Adipocyte (in vitro differentiated cells): ENCODE results near the gene RIPPLY1.

Source experiments
- DNase-seq: peaks from one replicate; pipeline ENCODE4 v3.0.0-alpha.2; 2015; ENCODE audit warnings: low read depth
- H3K27me3 ChIP-seq: replicated peaks from 2 replicates; pipeline ENCODE4 v1.7.0; 2013; ENCODE audit warnings: mild to moderate bottlenecking, low read length, moderate library complexity; ENCODE audit not compliant: control insufficient read depth, insufficient read depth
- H3K36me3 ChIP-seq: 2 replicates; pipeline ENCODE4 v1.7.0; 2013; ENCODE audit warnings: low read length, mild to moderate bottlenecking, moderate library complexity; ENCODE audit not compliant: control insufficient read depth, insufficient read depth, severe bottlenecking
- H3K4me1 ChIP-seq: 2 replicates; pipeline ENCODE4 v1.7.0; 2013; ENCODE audit warnings: mild to moderate bottlenecking, low read length, moderate library complexity; ENCODE audit not compliant: control insufficient read depth, insufficient read depth
- H3K4me3 ChIP-seq: 2 replicates; pipeline ENCODE4 v1.7.0; 2013; ENCODE audit warnings: mild to moderate bottlenecking, low read length, moderate library complexity
- H3K9ac ChIP-seq: 2 replicates; pipeline ENCODE4 v1.7.0; 2013; ENCODE audit warnings: mild to moderate bottlenecking, low read length, moderate library complexity
- H3K9me3 ChIP-seq: 2 replicates; pipeline ENCODE4 v1.7.0; 2013; ENCODE audit warnings: mild to moderate bottlenecking, low read length, moderate library complexity; ENCODE audit not compliant: control insufficient read depth

Gene RIPPLY1, protein sequence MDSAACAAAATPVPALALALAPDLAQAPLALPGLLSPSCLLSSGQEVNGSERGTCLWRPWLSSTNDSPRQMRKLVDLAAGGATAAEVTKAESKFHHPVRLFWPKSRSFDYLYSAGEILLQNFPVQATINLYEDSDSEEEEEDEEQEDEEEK

GRCh38 chrX:106903291-106903824 is at the start of gene RIPPLY1:
Gene RIPPLY1 (minus strand): TSS chrX:106903341. CDS start chrX:106903287, 54 bp downstream.
- Histone ChIP-seq H3K9ac (peak within 1 kb of the TSS; percentile 48), H3K27me3 (peaks cover 25% of the 10 kb centered on the region), H3K36me3 (no peaks in the 10 kb centered on the region), H3K9me3 (no peaks in the 10 kb centered on the region), H3K4me3 (no peak within 1 kb of the TSS), H3K4me1 (peaks cover 12% of the 10 kb centered on the region)
- DNase-seq, result no peak

GRCh38 chrX:106952538-106952937 is 49.4 kb upstream of the RIPPLY1 start:
- H3K27me3 ChIP-seq, result peaks cover 11% of the 10 kb centered on the region
- DNase-seq, result no peak

DNA sequence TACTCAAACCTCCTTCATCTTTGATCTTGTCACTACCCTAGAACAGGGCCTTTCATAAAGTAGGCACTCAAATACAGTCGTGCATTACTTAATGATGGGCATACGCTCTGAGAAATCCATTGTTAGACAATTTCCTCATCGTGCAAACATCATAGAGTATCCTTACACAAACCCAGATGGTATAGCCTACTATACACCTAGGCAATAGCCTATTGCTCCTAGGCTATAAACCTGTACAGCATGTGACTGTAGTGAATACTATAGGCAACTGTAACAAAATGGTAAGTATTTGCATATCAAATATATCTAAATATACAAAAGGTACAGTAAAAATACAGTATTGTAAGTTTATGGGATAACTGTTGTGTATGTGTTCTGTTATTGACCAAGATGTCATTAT is 48.9 kb upstream of the RIPPLY1 start:
- H3K9ac ChIP-seq, result no peak overlapping the region
- H3K9me3 ChIP-seq, result no peaks in the 10 kb centered on the region
- peaks cover 11% of the 10 kb centered on the region for H3K27me3 ChIP-seq
- peaks cover 10% of the 10 kb centered on the region for H3K36me3 ChIP-seq
- no peak overlapping the region for H3K4me3 ChIP-seq
- DNase-seq, result no peak
- H3K4me1 ChIP-seq, result peaks cover 7% of the 10 kb centered on the region

More at GRCh38 chrX:106952538-106952937, 49.4 kb upstream of the RIPPLY1 start:
- H3K9ac ChIP-seq, result no peak overlapping the region
- H3K36me3 ChIP-seq, result peaks cover 10% of the 10 kb centered on the region
- no peaks in the 10 kb centered on the region for H3K9me3 ChIP-seq
- H3K4me1 ChIP-seq, result peaks cover 7% of the 10 kb centered on the region
- no peak overlapping the region for H3K4me3 ChIP-seq

DNA sequence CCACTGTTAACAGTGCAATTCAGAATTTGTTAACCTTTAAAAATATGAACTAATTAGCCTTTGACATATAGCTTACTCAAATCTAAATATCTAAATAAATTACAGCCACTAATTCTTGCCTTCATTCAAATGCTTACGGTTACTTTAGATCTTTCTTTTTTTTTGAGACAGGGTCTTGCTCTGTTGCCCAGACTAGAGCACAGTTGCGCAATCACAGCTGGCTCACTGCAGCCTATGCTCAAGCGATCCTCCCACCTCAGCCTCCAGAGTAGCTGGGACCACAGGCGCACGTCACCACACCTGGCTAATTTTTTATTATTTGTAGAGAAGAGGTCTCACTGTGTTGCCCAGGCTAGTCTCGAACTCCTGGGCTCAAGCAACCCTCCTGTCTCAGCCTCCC is 48.1 kb upstream of the RIPPLY1 start:
- Histone ChIP-seq H3K36me3 (peaks cover 10% of the 10 kb centered on the region), H3K9ac (no peak overlapping the region), H3K4me3 (no peak overlapping the region), H3K9me3 (no peaks in the 10 kb centered on the region), H3K4me1 (peaks cover 7% of the 10 kb centered on the region), H3K27me3 (peaks cover 11% of the 10 kb centered on the region)
- no peak for DNase-seq

DNA sequence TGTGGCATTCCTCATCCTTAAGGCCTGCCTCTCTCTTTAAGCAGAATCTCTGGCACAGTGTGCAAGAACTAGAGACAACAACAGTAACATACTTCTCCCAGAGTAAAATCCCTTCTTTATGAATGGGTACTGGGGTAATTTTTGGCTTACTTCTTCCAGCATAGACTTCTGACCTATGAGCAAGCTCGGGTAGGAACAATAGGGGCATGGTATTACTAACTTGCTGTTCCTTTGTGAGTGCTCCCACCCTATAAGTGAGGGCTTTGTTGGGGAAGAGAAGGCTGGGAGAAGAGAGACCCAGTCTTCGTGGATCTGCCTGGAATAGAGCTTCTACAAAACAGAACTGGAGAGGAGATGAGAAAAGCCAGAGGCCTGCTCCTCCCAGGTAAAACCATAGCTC is 47.2 kb upstream of the RIPPLY1 start:
- Histone ChIP-seq H3K4me3 (no peak overlapping the region), H3K9ac (no peak overlapping the region), H3K9me3 (no peaks in the 10 kb centered on the region), H3K36me3 (peaks cover 6% of the 10 kb centered on the region), H3K27me3 (peaks cover 8% of the 10 kb centered on the region), H3K4me1 (peaks cover 4% of the 10 kb centered on the region)
- DNase-seq, result no peak

DNA sequence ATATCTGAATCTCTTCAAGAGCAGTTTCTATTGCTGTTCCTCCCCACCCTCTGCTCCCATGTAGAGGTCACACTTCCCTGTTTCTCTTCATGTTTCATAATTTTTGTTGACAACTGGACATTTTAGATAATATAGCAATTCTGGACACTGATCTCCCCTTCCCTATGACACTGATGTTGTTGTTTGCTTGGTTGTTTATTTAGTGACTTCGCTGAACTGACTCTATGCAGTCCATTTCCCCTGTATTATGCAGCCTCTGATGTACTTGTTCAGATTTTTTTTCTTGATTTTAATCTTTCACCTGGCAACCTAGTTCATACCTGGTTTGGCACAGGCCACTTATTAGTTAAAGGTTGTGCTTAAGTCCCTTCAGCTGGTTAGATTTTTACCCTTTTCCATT is 46.2 kb upstream of the RIPPLY1 start:
- no peak for DNase-seq

GRCh38 chrX:106948641-106949040 is 45.5 kb upstream of the RIPPLY1 start:
- Histone ChIP-seq H3K4me1 (no peaks in the 10 kb centered on the region), H3K36me3 (no peaks in the 10 kb centered on the region), H3K9ac (no peak overlapping the region), H3K9me3 (no peaks in the 10 kb centered on the region), H3K27me3 (peaks cover 6% of the 10 kb centered on the region), H3K4me3 (no peak overlapping the region)
- DNase-seq, result no peak

More for the DNA sequence above, 46.2 kb upstream of the RIPPLY1 start:
- Histone ChIP-seq H3K9ac (no peak overlapping the region), H3K9me3 (no peaks in the 10 kb centered on the region), H3K27me3 (peaks cover 6% of the 10 kb centered on the region), H3K36me3 (peaks cover 2% of the 10 kb centered on the region), H3K4me3 (no peak overlapping the region), H3K4me1 (no peaks in the 10 kb centered on the region)

- no peak overlapping the region for H3K4me3 ChIP-seq
- H3K27me3 ChIP-seq, result peaks cover 23% of the 10 kb centered on the region
- peaks cover 18% of the 10 kb centered on the region for H3K36me3 ChIP-seq
- peaks cover 2% of the 10 kb centered on the region for H3K9me3 ChIP-seq
- no peak overlapping the region for H3K9ac ChIP-seq
- H3K4me1 ChIP-seq, result no peaks in the 10 kb centered on the region
- DNase-seq, result no peak
These were observed 43.3 kb upstream of the RIPPLY1 start for GRCh38 chrX:106946464-106946863.

- Histone ChIP-seq H3K9ac (no peak overlapping the region), H3K27me3 (peaks cover 33% of the 10 kb centered on the region), H3K36me3 (peaks cover 27% of the 10 kb centered on the region), H3K9me3 (peaks cover 2% of the 10 kb centered on the region), H3K4me3 (no peak overlapping the region), H3K4me1 (peaks cover 6% of the 10 kb centered on the region)
- no peak for DNase-seq
These were observed 36.9 kb upstream of the RIPPLY1 start for GRCh38 chrX:106940068-106940467.

DNA sequence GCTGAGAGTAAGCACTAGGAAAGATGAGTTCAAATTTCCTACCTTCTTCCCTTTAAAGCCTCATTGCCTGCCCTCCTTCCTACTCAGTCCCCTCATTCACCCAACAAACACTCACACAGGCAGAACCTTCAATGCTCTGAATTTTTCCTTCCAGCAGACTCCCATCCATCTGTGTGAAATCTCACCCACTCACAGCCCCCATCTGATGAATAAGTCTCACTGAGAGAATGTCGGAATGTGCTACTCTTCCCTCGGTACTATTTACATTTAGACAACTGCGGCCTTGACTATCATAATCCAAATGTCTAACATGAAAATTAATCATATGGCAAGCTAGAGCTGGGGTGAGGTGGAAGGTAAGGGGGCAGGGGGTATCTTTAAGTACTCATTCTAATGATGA is 36.4 kb upstream of the RIPPLY1 start:
- H3K4me1 ChIP-seq, result peaks cover 8% of the 10 kb centered on the region
- no peak for DNase-seq
- H3K27me3 ChIP-seq, result peaks cover 33% of the 10 kb centered on the region
- H3K9me3 ChIP-seq, result peaks cover 2% of the 10 kb centered on the region
- H3K36me3 ChIP-seq, result peaks cover 27% of the 10 kb centered on the region
- no peak overlapping the region for H3K4me3 ChIP-seq
- no peak overlapping the region for H3K9ac ChIP-seq

DNA sequence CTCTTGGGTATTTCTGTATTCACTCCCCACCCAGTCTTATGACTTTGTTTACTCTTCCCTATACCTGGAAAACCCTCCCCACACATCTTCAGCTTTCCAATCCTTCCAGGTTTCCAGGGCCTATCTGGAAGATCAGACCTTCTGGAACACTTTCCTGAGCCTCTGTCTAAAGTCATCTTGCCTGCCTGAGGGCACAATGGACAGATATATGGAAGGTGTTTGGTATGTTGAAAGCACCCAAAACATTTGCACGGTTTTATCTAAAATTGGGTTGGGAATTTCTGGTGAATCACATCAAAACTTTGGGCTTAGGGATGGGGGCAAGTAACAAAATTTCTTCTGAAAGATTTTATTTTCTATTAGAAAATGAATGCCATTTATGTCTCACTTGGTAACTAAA is 33.1 kb upstream of the RIPPLY1 start:
- no peak overlapping the region for H3K9ac ChIP-seq
- peaks cover 7% of the 10 kb centered on the region for H3K36me3 ChIP-seq
- no peak overlapping the region for H3K4me3 ChIP-seq
- H3K4me1 ChIP-seq, result peaks cover 34% of the 10 kb centered on the region
- DNase-seq, result no peak
- H3K9me3 ChIP-seq, result no peaks in the 10 kb centered on the region
- H3K27me3 ChIP-seq, result peaks cover 14% of the 10 kb centered on the region

- H3K9me3 ChIP-seq, result no peaks in the 10 kb centered on the region
- no peaks in the 10 kb centered on the region for H3K36me3 ChIP-seq
- peaks cover 36% of the 10 kb centered on the region for H3K4me1 ChIP-seq
- H3K27me3 ChIP-seq, result peaks cover 10% of the 10 kb centered on the region
- no peak for DNase-seq
- no peak overlapping the region for H3K4me3 ChIP-seq
- H3K9ac ChIP-seq, result no peak overlapping the region
These were observed 32.0 kb upstream of the RIPPLY1 start for GRCh38 chrX:106935175-106935574.
